HL-60 (cell line): ENCODE measurements around the gene RNF26.

Experiments
- DNase-seq, 2 experiments: peaks; one replicate each; pipeline ENCODE4 v3.0.0-alpha.2; 2010 to 2020; ENCODE audit warnings: low read depth in 1 of 2, low spot score in 1 of 2
- H3K27ac ChIP-seq: fragments of 250-450 bp; sonication (Bioruptor Pico); replicated peaks from 2 replicates; pipeline ENCODE4 v1.5.1; 2020; ENCODE audit warnings: mild to moderate bottlenecking, moderate library complexity
- H3K27me3 ChIP-seq: fragments of 250-450 bp; sonication (Bioruptor Pico); 2 replicates; pipeline ENCODE4 v1.5.1; 2021; ENCODE audit warnings: mild to moderate bottlenecking, moderate library complexity; ENCODE audit not compliant: insufficient read depth, poor library complexity, severe bottlenecking
- H3K4me3 ChIP-seq: replicated peaks from 2 replicates; pipeline ENCODE4 v1.5.1; 2011; ENCODE audit warnings: mild to moderate bottlenecking, control low read depth, low read length; ENCODE audit not compliant: insufficient read depth
- GABPA ChIP-seq: IDR thresholded peaks from 2 replicates; pipeline ENCODE4 v1.6.1; 2012; ENCODE audit warnings: low read depth
- POLR2AphosphoS5 ChIP-seq: IDR thresholded peaks from 2 replicates; pipeline ENCODE4 v1.6.1; 2012; ENCODE audit warnings: low read depth
- REST ChIP-seq: IDR thresholded peaks from 2 replicates; pipeline ENCODE4 v1.6.1; 2012; ENCODE audit warnings: low read depth; ENCODE audit not compliant: insufficient replicate concordance
- SPI1 ChIP-seq: IDR thresholded peaks from 2 replicates; pipeline ENCODE4 v1.6.1; 2012; ENCODE audit warnings: low read depth, mild to moderate bottlenecking, borderline replicate concordance
- TF ChIP-seq, protein P1 (sequence below): IDR thresholded peaks from one replicate; pipeline ENCODE4 v1.5.1; 2011; ENCODE audit warnings: low read length, control low read depth, inconsistent platforms; ENCODE audit not compliant: insufficient read depth

Gene RNF26

DNA sequence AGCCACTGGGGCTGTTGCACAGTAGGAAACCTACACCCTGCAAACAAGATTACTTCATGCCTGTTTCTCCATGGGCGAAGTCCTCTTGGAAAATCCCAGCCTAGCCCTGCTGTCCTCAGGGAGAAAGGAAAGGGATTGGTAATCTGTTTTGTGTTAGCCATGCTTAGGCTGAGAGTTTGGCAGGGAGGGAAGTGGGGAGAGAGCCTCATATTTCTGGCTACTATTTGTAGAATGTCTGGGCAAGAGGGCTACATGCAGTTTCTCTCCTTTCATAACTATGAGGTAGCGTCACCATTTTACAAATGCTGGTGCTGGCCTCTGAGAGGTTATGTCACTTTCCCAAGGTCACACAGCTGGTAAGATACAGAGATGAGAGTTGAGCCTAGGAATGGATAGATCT is 12.9 kb downstream of the RNF26 start:
- peaks cover under 1% of the 10 kb centered on the region for H3K27me3 ChIP-seq
- H3K4me3 ChIP-seq, result no peak overlapping the region
- no peak overlapping the region for H3K27ac ChIP-seq
- no peak for DNase-seq
- no peak for TF ChIP-seq POLR2AphosphoS5
- TF ChIP-seq GABPA, result no peak
- TF ChIP-seq, protein P1, sequence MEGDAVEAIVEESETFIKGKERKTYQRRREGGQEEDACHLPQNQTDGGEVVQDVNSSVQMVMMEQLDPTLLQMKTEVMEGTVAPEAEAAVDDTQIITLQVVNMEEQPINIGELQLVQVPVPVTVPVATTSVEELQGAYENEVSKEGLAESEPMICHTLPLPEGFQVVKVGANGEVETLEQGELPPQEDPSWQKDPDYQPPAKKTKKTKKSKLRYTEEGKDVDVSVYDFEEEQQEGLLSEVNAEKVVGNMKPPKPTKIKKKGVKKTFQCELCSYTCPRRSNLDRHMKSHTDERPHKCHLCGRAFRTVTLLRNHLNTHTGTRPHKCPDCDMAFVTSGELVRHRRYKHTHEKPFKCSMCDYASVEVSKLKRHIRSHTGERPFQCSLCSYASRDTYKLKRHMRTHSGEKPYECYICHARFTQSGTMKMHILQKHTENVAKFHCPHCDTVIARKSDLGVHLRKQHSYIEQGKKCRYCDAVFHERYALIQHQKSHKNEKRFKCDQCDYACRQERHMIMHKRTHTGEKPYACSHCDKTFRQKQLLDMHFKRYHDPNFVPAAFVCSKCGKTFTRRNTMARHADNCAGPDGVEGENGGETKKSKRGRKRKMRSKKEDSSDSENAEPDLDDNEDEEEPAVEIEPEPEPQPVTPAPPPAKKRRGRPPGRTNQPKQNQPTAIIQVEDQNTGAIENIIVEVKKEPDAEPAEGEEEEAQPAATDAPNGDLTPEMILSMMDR, result no peak
- no peak for TF ChIP-seq SPI1
- TF ChIP-seq REST, result no peak

GRCh38 chr11:119347940-119348605 is 13.7 kb downstream of the RNF26 start:
- DNase-seq, result no peak
- Histone ChIP-seq H3K27ac (no peak overlapping the region), H3K27me3 (no peaks in the 10 kb centered on the region), H3K4me3 (no peak overlapping the region)
- TF ChIP-seq, protein P1, result no peak
- TF ChIP-seq GABPA, result no peak
- TF ChIP-seq SPI1, result no peak
- TF ChIP-seq POLR2AphosphoS5, result no peak
- no peak for TF ChIP-seq REST

DNA sequence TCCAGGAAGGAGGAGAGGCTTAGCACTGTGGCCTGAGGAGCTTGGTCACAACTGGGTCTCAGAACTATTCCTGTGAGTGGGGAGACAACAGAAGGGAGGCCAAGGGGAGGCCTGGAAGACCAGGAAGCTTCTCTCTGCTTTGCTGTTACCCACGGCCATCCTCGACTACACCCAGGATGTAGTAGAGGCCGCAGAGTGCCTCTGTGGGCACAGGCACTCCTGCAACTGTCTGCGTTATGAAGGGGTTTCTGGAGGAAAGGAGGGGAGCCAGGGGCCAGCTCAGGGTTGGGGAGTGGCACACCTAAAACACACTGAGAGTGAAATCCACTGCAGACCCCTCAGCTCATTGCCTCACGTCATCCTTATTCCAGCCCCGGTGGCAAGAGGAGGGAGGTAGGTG is 16.0 kb downstream of the RNF26 start:
- TF ChIP-seq SPI1 (no peak), GABPA (no peak), POLR2AphosphoS5 (no peak), REST (no peak)
- TF ChIP-seq, protein P1, result no peak
- no peak overlapping the region for H3K4me3 ChIP-seq
- DNase-seq, result no peak
- peaks cover under 1% of the 10 kb centered on the region for H3K27me3 ChIP-seq
- H3K27ac ChIP-seq, result no peak overlapping the region
